Spleen (tissue), 11 donors: ENCODE results near the gene EIF4B. TPM values are rescaled to one million over a fixed set of nuclear protein-coding genes. Genes with fewer than 3 reads are reported as not detected.

Source experiments
- DNase-seq: peaks from one replicate; pipeline ENCODE4 v3.0.0-alpha.2; 2020
- H3K27ac ChIP-seq, 8 donors: fragments of 200-600 bp; sonication (generic) in 7 of 8; 1 replicate in 4 of 8; 2 replicates in 4 of 8; pipeline versions ENCODE4 v1.5.0 to v1.8.0; 2016 to 2021; ENCODE audit warnings: inconsistent platforms in 4 of 8, mild to moderate bottlenecking in 4 of 8, moderate library complexity in 1 of 8
- H3K27me3 ChIP-seq, 7 donors: fragments of 200-600 bp; sonication (generic) in 6 of 7; replicated peaks in 1 of 7; 1 replicate in 4 of 7; 2 replicates in 3 of 7; pipeline versions ENCODE4 v1.5.0 to v1.8.0; 2016 to 2021; ENCODE audit warnings: inconsistent platforms in 3 of 7, mild to moderate bottlenecking in 1 of 7
- H3K36me3 ChIP-seq, 6 donors: fragments of 200-600 bp; sonication (generic) in 5 of 6; 1 replicate in 4 of 6; 2 replicates in 2 of 6; pipeline versions ENCODE4 v1.5.0 to v1.8.0; 2016 to 2021; ENCODE audit warnings: inconsistent platforms in 2 of 6
- H3K4me1 ChIP-seq, 6 donors: fragments of 200-600 bp; sonication (generic) in 5 of 6; 1 replicate in 3 of 6; 2 replicates in 3 of 6; pipeline versions ENCODE4 v1.5.0 to v1.8.0; 2016 to 2021; ENCODE audit warnings: inconsistent platforms in 3 of 6
- H3K4me3 ChIP-seq, 8 donors: fragments of 200-600 bp; sonication (generic) in 7 of 8; 1 replicate in 4 of 8; 2 replicates in 4 of 8; pipeline versions ENCODE4 v1.5.0 to v1.8.0; 2016 to 2021; ENCODE audit warnings: inconsistent platforms in 4 of 8, mild to moderate bottlenecking in 4 of 8, moderate library complexity in 2 of 8
- H3K9me3 ChIP-seq, 8 donors: fragments of 200-600 bp; sonication (generic) in 7 of 8; 1 replicate in 4 of 8; 2 replicates in 4 of 8; pipeline versions ENCODE4 v1.5.0 to v1.8.0; 2016 to 2021; ENCODE audit warnings: inconsistent platforms in 4 of 8
- POLR2A ChIP-seq, 3 donors: fragments of 450-650 bp; IDR thresholded peaks; one replicate each; pipeline ENCODE4 v1.5.1; 2017; ENCODE audit warnings: antibody characterized with exemption in 3 of 3, mild to moderate bottlenecking in 1 of 3
- POLR2AphosphoS5 ChIP-seq, 3 donors: sonication (generic); formaldehyde crosslinking; IDR thresholded peaks; one replicate each; pipeline ENCODE4 v1.5.1; 2017; ENCODE audit warnings: antibody characterized with exemption in 3 of 3
- WGBS, 5 donors: extraction: QIAGEN DNeasy Blood & Tissue Kit in 3 of 5; methylation state at CpG; one replicate each; pipeline versions ENCODE4 v1.1.5 to v1.1.7; 2013 to 2018; 5-methylcytosine and 5-hydroxymethylcytosine counted together
- intact Hi-C: fragments of 100-400 bp; cut with DNase I; formaldehyde crosslinking; loops from one replicate; pipeline ENCODE4 v1.15.0; 2023; ENCODE audit warnings: low total_unique reads
- polyA plus RNA-seq, 3 donors: library from polyadenylated mRNA; stranded (reverse); fragments of 200-250 nt; gene quantifications; one replicate each; pipeline ENCODE4 v1.2.1, GENCODE V29; 2013
- total RNA-seq, 7 donors: library from RNA; depleted of rRNA in 3 of 7; stranded (reverse); fragments of >200 nt in 3 of 7; fragmentation: NEBNext Ultra II Directional in 4 of 7; extraction: Animal tissue kit (Norgen Biotek cat#: 25700) in 4 of 7; gene quantifications; one replicate each; pipeline versions ENCODE4 v1.1.0 to v1.2.1, GENCODE V29; 2016 to 2021
- TF ChIP-seq, protein P1 (sequence below), 11 experiments: fragments of 200-600 bp in 7 of 11; fragments of 450-650 bp in 4 of 11; sonication (generic) in 4 of 11; IDR thresholded peaks in 8 of 11; conservative IDR thresholded peaks in 3 of 11; 1 replicate in 7 of 11; 2 replicates in 4 of 11; pipeline versions ENCODE4 v1.4.0 to v1.8.0; 2016 to 2021; ENCODE audit warnings: antibody characterized with exemption in 11 of 11, inconsistent platforms in 4 of 11, mild to moderate bottlenecking in 1 of 11
- donor health status: healthy with polysubstance abuse.
- donor health status: DM: no; HTN: no; CAD: no; lungs with moderate emphysema.
- donor health status: DM: no; HTN: no; CAD: no.
- donor health status: Bipolar disorder and iron deficiency.
- donor health status: healthy.
- donor health status: DM: no; HTN: no; CAD: no.
- donor health status: DM: yes; HTN: yes; CAD: no.

EIF4B gene
- total and polyA plus RNA-seq, 10 donors = 105 to 490 (median 398) TPM

DNA sequence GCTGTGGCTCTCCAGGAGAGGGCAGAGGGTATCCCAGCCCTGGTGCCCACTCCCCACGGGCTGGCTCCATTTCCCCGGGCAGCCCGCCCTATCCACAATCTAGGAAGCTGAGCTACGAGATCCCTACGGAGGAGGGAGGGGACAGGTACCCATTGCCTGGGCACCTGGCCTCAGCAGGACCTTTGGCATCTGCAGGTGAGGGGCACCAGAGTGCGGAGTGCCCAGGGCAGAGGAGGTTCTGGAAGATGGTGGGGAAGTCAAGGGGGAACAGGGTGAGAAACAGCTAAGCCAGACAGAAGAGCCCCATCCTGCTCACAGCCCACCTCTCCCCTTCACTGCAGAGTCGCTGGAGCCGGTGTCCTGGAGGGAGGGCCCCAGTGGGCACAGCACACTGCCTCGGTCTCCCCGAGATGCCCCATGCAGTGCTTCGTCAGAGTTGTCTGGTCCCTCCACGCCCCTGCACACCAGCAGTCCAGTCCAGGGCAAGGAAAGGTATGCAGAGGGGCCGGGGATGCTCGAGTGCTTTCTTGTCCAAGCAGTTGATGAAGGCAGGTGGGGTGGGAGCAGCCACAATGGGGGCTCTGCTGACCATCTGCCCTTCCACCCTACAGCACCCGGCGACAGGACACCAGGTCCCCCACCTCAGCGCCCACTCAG lies 53.9 kb downstream of the EIF4B start:
- peaks cover 0 to 11% (median 0%) of the 10 kb centered on the region in 7 donors for H3K27me3 ChIP-seq
- no peak overlapping the region for H3K4me3 ChIP-seq
- H3K27ac ChIP-seq = peak overlapping the region in 6 of 8 donors; percentile 5 to 94 (median 59)
- intact Hi-C loops = no loop called here
- TF ChIP-seq, protein P1, sequence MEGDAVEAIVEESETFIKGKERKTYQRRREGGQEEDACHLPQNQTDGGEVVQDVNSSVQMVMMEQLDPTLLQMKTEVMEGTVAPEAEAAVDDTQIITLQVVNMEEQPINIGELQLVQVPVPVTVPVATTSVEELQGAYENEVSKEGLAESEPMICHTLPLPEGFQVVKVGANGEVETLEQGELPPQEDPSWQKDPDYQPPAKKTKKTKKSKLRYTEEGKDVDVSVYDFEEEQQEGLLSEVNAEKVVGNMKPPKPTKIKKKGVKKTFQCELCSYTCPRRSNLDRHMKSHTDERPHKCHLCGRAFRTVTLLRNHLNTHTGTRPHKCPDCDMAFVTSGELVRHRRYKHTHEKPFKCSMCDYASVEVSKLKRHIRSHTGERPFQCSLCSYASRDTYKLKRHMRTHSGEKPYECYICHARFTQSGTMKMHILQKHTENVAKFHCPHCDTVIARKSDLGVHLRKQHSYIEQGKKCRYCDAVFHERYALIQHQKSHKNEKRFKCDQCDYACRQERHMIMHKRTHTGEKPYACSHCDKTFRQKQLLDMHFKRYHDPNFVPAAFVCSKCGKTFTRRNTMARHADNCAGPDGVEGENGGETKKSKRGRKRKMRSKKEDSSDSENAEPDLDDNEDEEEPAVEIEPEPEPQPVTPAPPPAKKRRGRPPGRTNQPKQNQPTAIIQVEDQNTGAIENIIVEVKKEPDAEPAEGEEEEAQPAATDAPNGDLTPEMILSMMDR (IDR thresholded peaks at IDR 0.05 in 8 of 11, conservative IDR thresholded peaks at IDR 0.05 in 3 of 11) = no peak
- TF ChIP-seq POLR2AphosphoS5 (IDR thresholded peaks at IDR 0.05) = peak in 2 of 3 donors; percentile 5 to 21
- no peaks in the 10 kb centered on the region for H3K9me3 ChIP-seq
- H3K36me3 ChIP-seq = peaks cover 0 to 100% (median 60%) of the 10 kb centered on the region in 6 donors
- H3K4me1 ChIP-seq = peaks cover 0 to 91% (median 31%) of the 10 kb centered on the region in 6 donors
- no peak for DNase-seq
- WGBS, 5 donors = 65 to 84% (median 82%) methylated on average over 9 to 17 of the region's 17 CpGs

DNA sequence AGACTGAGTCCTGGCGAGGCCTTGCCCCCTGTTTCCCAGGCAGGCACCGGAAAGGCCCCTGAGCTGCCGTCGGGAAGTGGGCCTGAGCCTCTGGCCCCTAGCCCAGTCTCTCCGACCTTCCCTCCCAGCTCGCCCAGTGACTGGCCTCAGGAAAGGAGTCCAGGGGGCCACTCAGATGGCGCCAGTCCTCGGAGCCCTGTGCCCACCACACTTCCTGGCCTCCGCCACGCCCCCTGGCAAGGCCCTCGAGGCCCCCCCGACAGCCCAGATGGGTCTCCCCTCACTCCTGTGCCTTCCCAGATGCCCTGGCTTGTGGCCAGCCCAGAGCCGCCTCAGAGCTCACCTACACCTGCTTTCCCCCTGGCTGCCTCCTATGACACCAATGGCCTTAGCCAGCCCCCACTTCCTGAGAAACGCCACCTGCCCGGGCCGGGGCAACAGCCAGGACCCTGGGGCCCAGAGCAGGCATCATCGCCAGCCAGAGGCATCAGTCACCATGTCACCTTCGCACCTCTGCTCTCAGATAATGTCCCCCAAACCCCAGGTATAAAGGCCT lies 54.5 kb downstream of the EIF4B start:
- Histone ChIP-seq H3K4me3 (no peak overlapping the region), H3K36me3 (peaks cover 0 to 100% (median 63%) of the 10 kb centered on the region in 6 donors), H3K27ac (peak overlapping the region in 7 of 8 donors; percentile 5 to 94 (median 59)), H3K4me1 (peaks cover 1 to 91% (median 30%) of the 10 kb centered on the region in 6 donors), H3K9me3 (no peaks in the 10 kb centered on the region), H3K27me3 (peaks cover 0 to 11% (median 0%) of the 10 kb centered on the region in 7 donors)
- WGBS, 5 donors = 53 to 64% (median 63%) methylated on average over 8 to 18 of the region's 18 CpGs
- intact Hi-C loops = no loop called here
- peak; percentile 77 for DNase-seq
- no peak for TF ChIP-seq POLR2A (IDR thresholded peaks at IDR 0.05)
- peak; percentile 3 to 81 (median 61) for TF ChIP-seq POLR2AphosphoS5 (IDR thresholded peaks at IDR 0.05)
- TF ChIP-seq, protein P1 (IDR thresholded peaks at IDR 0.05 in 8 of 11, conservative IDR thresholded peaks at IDR 0.05 in 3 of 11) = no peak

DNA sequence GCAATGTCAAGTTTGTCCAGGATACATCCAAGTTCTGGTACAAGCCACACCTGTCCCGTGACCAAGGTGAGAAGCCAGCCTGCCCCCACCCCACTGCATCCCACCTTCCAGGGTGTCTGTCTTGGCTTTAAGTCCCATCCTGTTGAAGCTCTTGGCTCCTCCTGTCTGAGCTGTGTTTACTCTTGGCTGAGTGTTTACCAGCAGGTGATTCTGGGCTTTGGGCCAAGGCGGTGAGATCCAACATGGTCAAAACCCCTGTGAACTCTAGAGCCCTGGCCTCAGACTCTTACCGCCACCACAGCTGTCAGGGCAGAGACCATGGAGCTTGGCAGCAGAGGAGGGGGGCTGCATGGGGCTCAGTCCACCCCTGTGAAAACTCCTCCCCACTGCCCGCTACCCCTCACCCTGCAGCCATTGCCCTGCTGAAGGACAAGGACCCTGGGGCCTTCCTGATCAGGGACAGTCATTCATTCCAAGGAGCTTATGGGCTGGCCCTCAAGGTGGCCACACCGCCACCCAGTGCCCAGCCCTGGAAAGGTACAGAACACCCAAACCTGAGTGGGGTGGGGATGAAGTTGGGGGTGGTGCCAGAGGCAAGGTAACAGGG lies 55.3 kb downstream of the EIF4B start:
- TF ChIP-seq POLR2AphosphoS5 (IDR thresholded peaks at IDR 0.05) (peak in 2 of 3 donors; percentile 34 to 61), POLR2A (IDR thresholded peaks at IDR 0.05) (no peak)
- TF ChIP-seq, protein P1 (IDR thresholded peaks at IDR 0.05 in 8 of 11, conservative IDR thresholded peaks at IDR 0.05 in 3 of 11) = no peak
- Histone ChIP-seq H3K36me3 (peaks cover 0 to 100% (median 66%) of the 10 kb centered on the region in 6 donors), H3K9me3 (no peaks in the 10 kb centered on the region), H3K27me3 (peaks cover 0 to 11% (median 0%) of the 10 kb centered on the region in 7 donors), H3K4me1 (peaks cover 8 to 91% (median 36%) of the 10 kb centered on the region in 6 donors), H3K4me3 (no peak overlapping the region), H3K27ac (peak overlapping the region in 5 of 8 donors; percentile 20 to 94 (median 59))
- WGBS, 5 donors = 71 to 87% (median 81%) methylated on average over 2 to 5 of the region's 5 CpGs
- intact Hi-C loops = no loop called here
- DNase-seq = peak; percentile 70
